ENCODE measurements around the gene SULT2B1.

Gene SULT2B1

GRCh38 chr19:48637449-48637947, 85.5 kb downstream of the SULT2B1 start:
- peak; percentile 99 for DNase-seq

- peak; percentile 93 for DNase-seq
Observed at GRCh38 chr19:48637948-48638830, 86.2 kb downstream of the SULT2B1 start.

- peak; percentile 8 for DNase-seq
Observed at GRCh38 chr19:48638831-48639381, 86.9 kb downstream of the SULT2B1 start.

- DNase-seq: peak; percentile 1
Observed at GRCh38 chr19:48639483-48640375, 87.8 kb downstream of the SULT2B1 start.

GRCh38 chr19:48641850-48642249, 89.9 kb downstream of the SULT2B1 start:
- no peak for DNase-seq

GRCh38 chr19:48642862-48643261, 90.9 kb downstream of the SULT2B1 start:
- no peak for DNase-seq

GRCh38 chr19:48644355-48644754, 92.4 kb downstream of the SULT2B1 start:
- DNase-seq: no peak

- DNase-seq: peak; percentile 72
Observed at GRCh38 chr19:48644839-48645619, 93.1 kb downstream of the SULT2B1 start.

- no peak for DNase-seq
Observed at GRCh38 chr19:48645620-48646000, 93.6 kb downstream of the SULT2B1 start.

- peak; percentile 88 for DNase-seq
Observed at GRCh38 chr19:48646001-48646721, 94.2 kb downstream of the SULT2B1 start, which contains the start of gene CA11. CA11 (minus strand) TSS chr19:48646187; CDS start chr19:48645632, 555 bp downstream.

- DNase-seq: no peak
Observed at GRCh38 chr19:48646722-48647216, 94.8 kb downstream of the SULT2B1 start.

GRCh38 chr19:48648134-48648533, 96.2 kb downstream of the SULT2B1 start:
- DNase-seq: no peak

All from EL (cell line).